HepG2 (cell line): Measurements from ENCODE around the gene PATZ1. TPM values are rescaled to one million over a fixed set of nuclear protein-coding genes. Genes with fewer than 3 reads are reported as not detected.
A peak's percentile ranks its signal among the peaks of the same experiment; 100 is the strongest.

ENCODE experiments used
- BRD4 ChIP-seq: sonication (generic); formaldehyde crosslinking; IDR thresholded peaks from 2 replicates; pipeline ENCODE4 v1.4.0; 2020; ENCODE audit warnings: missing genetic modification reagents
- CBX2 ChIP-seq, 2 experiments: fragments of 200-600 bp in 1 of 2; sonication (generic); formaldehyde crosslinking in 1 of 2; IDR thresholded peaks; 2 replicates each; pipeline versions ENCODE4 v1.7.0 to v1.8.1; 2018 to 2022; ENCODE audit warnings: low read depth in 2 of 2, low read length in 1 of 2, mild to moderate bottlenecking in 1 of 2, missing genetic modification reagents in 1 of 2
- CBX5 ChIP-seq: sonication (generic); formaldehyde crosslinking; IDR thresholded peaks from 2 replicates; pipeline ENCODE4 v1.4.0; 2020; ENCODE audit warnings: missing genetic modification reagents, borderline replicate concordance
- CC2D1A ChIP-seq: sonication (generic); formaldehyde crosslinking; IDR thresholded peaks from 2 replicates; pipeline ENCODE4 v1.8.1; 2023; ENCODE audit warnings: mild to moderate bottlenecking, missing genetic modification reagents
- ELF3 ChIP-seq: IDR thresholded peaks from 2 replicates; pipeline ENCODE4 v1.6.1; 2016; ENCODE audit warnings: missing genetic modification reagents, missing compliant biosample characterization
- HDAC6 ChIP-seq: fragments of 200-600 bp; sonication (generic); IDR thresholded peaks from 2 replicates; pipeline ENCODE4 v1.7.0; 2017; ENCODE audit warnings: mild to moderate bottlenecking, antibody characterized with exemption, low read length, low read depth
- HIVEP1 ChIP-seq: sonication (generic); formaldehyde crosslinking; IDR thresholded peaks from 2 replicates; pipeline ENCODE4 v1.4.0; 2020; ENCODE audit warnings: mild to moderate bottlenecking, missing genetic modification reagents
- JDP2 ChIP-seq: sonication (generic); formaldehyde crosslinking; IDR thresholded peaks from 2 replicates; pipeline ENCODE4 v1.8.1; 2022; ENCODE audit warnings: missing genetic modification reagents, borderline replicate concordance
- MED8 ChIP-seq: sonication (generic); formaldehyde crosslinking; IDR thresholded peaks from 2 replicates; pipeline ENCODE4 v1.8.1; 2023; ENCODE audit warnings: mild to moderate bottlenecking, missing genetic modification reagents; ENCODE audit not compliant: insufficient replicate concordance
- RBFOX2 ChIP-seq: fragments of 200-400 bp; formaldehyde crosslinking; IDR thresholded peaks from 2 replicates; pipeline ENCODE4 v1.6.1; 2017; ENCODE audit warnings: low read depth, mild to moderate bottlenecking, low read length
- RFX3 ChIP-seq: IDR thresholded peaks from 2 replicates; pipeline ENCODE4 v1.6.1; 2016; ENCODE audit warnings: missing biosample characterization, missing genetic modification reagents
- SALL2 ChIP-seq: sonication (generic); formaldehyde crosslinking; IDR thresholded peaks from 2 replicates; pipeline ENCODE4 v1.8.1; 2023; ENCODE audit warnings: mild to moderate bottlenecking, missing genetic modification reagents, inconsistent platforms
- TP53 ChIP-seq: sonication (generic); formaldehyde crosslinking; conservative IDR thresholded peaks from 2 replicates; pipeline ENCODE4 v1.4.0; 2020; ENCODE audit warnings: missing genetic modification reagents
- ZFP36 ChIP-seq: fragments of 150-350 bp; IDR thresholded peaks from 2 replicates; pipeline ENCODE4 v1.6.1; 2018; ENCODE audit warnings: borderline replicate concordance, low read length, low read depth; ENCODE audit not compliant: partially characterized antibody
- ZFP90 ChIP-seq: sonication (generic); formaldehyde crosslinking; IDR thresholded peaks from 2 replicates; pipeline ENCODE4 v1.8.0; 2022; ENCODE audit warnings: missing genetic modification reagents, mild to moderate bottlenecking, inconsistent platforms, borderline replicate concordance
- ZNF543 ChIP-seq: sonication (generic); formaldehyde crosslinking; IDR thresholded peaks from 2 replicates; pipeline ENCODE4 v1.4.0; 2020; ENCODE audit warnings: mild to moderate bottlenecking, missing genetic modification reagents
- ZNF660 ChIP-seq: sonication (generic); formaldehyde crosslinking; IDR thresholded peaks from 2 replicates; pipeline ENCODE4 v1.5.1; 2020; ENCODE audit warnings: mild to moderate bottlenecking, low read depth, missing genetic modification reagents, borderline replicate concordance
- ZNF788 ChIP-seq: sonication (generic); formaldehyde crosslinking; IDR thresholded peaks from 2 replicates; pipeline ENCODE4 v1.5.0; 2020; ENCODE audit warnings: mild to moderate bottlenecking, missing genetic modification reagents, borderline replicate concordance
- polyA plus RNA-seq, 8 experiments: library from polyadenylated mRNA; depleted of rRNA in 3 of 8; stranded (reverse) in 7 of 8; unstranded in 1 of 8; fragments of >200 nt; fragmentation: Illumina TruSeq in 4 of 8; extraction: Trizol in 4 of 8; gene quantifications; 2 replicates each; pipeline versions ENCODE4 v1.2.1 to v1.2.3, GENCODE V29; 2011 to 2016; ENCODE audit warnings: low read depth in 4 of 8, missing spikeins in 1 of 8, mixed read lengths in 1 of 8; ENCODE audit not compliant: insufficient read depth in 1 of 8
- total RNA-seq, 5 experiments: library from RNA; depleted of rRNA; stranded (reverse); fragments of >200 nt; fragmentation: Illumina TruSeq; extraction: Trizol; gene quantifications; 2 replicates each; pipeline ENCODE4 v1.2.3, GENCODE V29; 2016; ENCODE audit warnings: low read depth in 1 of 5
- TF ChIP-seq, protein P1 (sequence below): sonication (generic); formaldehyde crosslinking; IDR thresholded peaks from 2 replicates; pipeline ENCODE4 v1.8.1; 2023; ENCODE audit warnings: missing genetic modification reagents, mild to moderate bottlenecking, borderline replicate concordance
- TF ChIP-seq, protein P2 (sequence below): sonication (generic); formaldehyde crosslinking; IDR thresholded peaks from 2 replicates; pipeline ENCODE4 v1.5.0; 2020; ENCODE audit warnings: missing genetic modification reagents
- TF ChIP-seq, protein P3 (sequence below): sonication (generic); formaldehyde crosslinking; IDR thresholded peaks from 2 replicates; pipeline ENCODE4 v1.4.0; 2020; ENCODE audit warnings: mild to moderate bottlenecking, missing genetic modification reagents
- TF ChIP-seq, protein P4 (sequence below): sonication (generic); formaldehyde crosslinking; IDR thresholded peaks from 2 replicates; pipeline ENCODE4 v1.8.1; 2023; ENCODE audit warnings: mild to moderate bottlenecking, moderate library complexity, missing genetic modification reagents

Gene PATZ1
- total and polyA plus RNA-seq, 2 of the 13 experiments (the other 11 are each of a cell fraction or from before 2014, with no cell fraction given), result 24.9 to 30.5 TPM

DNA sequence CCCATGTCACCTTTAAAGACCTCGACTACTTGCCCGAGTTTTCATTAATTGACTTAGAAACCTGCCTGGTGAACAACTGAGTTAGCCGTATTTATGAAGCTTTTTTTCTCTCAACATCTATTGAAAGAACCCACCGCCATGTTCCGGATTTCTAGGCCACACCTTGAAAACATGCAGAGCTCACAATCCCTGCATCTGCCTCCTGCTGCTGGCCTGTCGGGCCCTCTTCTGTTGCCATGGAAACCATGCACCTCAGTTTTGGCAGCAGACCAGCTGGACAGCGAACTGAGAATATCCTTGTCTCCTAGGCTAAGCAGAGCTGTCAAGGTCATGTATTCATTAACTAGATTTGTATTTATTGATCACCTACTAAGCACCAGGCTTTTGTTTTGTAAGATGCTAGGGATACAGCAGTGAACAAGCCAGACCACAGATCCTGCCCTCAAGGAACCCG lies 4.3 kb upstream of the PATZ1 start (continued):
- TF ChIP-seq, protein P1, sequence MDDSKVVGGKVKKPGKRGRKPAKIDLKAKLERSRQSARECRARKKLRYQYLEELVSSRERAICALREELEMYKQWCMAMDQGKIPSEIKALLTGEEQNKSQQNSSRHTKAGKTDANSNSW (CRISPR knock-in tag), result no peak
- TF ChIP-seq BRD4 (CRISPR knock-in tag) (no peak), MED8 (CRISPR knock-in tag) (no peak), ZFP90 (CRISPR knock-in tag) (no peak), SALL2 (CRISPR knock-in tag) (no peak), CBX2 (IDR thresholded peaks at IDR 0.05; ENCODE audit: low read depth, low read length) (no peak), CBX2 (CRISPR knock-in tag; IDR thresholded peaks at IDR 0.05; ENCODE audit: low read depth) (no peak), HDAC6 (no peak), ZNF660 (CRISPR knock-in tag) (no peak), ZFP36 (no peak), ELF3 (CRISPR knock-in tag) (peak; percentile 39; the same call in 1 of the 2 replicates), RBFOX2 (no peak), ZNF543 (CRISPR knock-in tag) (no peak), CBX5 (0 out of 2 replicates have a peak, but pooled peaks have one; percentile 22), JDP2 (CRISPR knock-in tag) (no peak), RFX3 (CRISPR knock-in tag) (peak; percentile 94), ZNF788 (CRISPR knock-in tag) (peak; percentile 13; the same call in 1 of the 2 replicates), HIVEP1 (no peak), TP53 (CRISPR knock-in tag) (no peak), CC2D1A (no peak)
- TF ChIP-seq, protein P2, sequence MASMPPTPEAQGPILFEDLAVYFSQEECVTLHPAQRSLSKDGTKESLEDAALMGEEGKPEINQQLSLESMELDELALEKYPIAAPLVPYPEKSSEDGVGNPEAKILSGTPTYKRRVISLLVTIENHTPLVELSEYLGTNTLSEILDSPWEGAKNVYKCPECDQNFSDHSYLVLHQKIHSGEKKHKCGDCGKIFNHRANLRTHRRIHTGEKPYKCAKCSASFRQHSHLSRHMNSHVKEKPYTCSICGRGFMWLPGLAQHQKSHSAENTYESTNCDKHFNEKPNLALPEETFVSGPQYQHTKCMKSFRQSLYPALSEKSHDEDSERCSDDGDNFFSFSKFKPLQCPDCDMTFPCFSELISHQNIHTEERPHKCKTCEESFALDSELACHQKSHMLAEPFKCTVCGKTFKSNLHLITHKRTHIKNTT, result no peak
- TF ChIP-seq, protein P3, sequence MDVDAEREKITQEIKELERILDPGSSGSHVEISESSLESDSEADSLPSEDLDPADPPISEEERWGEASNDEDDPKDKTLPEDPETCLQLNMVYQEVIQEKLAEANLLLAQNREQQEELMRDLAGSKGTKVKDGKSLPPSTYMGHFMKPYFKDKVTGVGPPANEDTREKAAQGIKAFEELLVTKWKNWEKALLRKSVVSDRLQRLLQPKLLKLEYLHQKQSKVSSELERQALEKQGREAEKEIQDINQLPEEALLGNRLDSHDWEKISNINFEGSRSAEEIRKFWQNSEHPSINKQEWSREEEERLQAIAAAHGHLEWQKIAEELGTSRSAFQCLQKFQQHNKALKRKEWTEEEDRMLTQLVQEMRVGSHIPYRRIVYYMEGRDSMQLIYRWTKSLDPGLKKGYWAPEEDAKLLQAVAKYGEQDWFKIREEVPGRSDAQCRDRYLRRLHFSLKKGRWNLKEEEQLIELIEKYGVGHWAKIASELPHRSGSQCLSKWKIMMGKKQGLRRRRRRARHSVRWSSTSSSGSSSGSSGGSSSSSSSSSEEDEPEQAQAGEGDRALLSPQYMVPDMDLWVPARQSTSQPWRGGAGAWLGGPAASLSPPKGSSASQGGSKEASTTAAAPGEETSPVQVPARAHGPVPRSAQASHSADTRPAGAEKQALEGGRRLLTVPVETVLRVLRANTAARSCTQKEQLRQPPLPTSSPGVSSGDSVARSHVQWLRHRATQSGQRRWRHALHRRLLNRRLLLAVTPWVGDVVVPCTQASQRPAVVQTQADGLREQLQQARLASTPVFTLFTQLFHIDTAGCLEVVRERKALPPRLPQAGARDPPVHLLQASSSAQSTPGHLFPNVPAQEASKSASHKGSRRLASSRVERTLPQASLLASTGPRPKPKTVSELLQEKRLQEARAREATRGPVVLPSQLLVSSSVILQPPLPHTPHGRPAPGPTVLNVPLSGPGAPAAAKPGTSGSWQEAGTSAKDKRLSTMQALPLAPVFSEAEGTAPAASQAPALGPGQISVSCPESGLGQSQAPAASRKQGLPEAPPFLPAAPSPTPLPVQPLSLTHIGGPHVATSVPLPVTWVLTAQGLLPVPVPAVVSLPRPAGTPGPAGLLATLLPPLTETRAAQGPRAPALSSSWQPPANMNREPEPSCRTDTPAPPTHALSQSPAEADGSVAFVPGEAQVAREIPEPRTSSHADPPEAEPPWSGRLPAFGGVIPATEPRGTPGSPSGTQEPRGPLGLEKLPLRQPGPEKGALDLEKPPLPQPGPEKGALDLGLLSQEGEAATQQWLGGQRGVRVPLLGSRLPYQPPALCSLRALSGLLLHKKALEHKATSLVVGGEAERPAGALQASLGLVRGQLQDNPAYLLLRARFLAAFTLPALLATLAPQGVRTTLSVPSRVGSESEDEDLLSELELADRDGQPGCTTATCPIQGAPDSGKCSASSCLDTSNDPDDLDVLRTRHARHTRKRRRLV, result no peak
- TF ChIP-seq, protein P4, sequence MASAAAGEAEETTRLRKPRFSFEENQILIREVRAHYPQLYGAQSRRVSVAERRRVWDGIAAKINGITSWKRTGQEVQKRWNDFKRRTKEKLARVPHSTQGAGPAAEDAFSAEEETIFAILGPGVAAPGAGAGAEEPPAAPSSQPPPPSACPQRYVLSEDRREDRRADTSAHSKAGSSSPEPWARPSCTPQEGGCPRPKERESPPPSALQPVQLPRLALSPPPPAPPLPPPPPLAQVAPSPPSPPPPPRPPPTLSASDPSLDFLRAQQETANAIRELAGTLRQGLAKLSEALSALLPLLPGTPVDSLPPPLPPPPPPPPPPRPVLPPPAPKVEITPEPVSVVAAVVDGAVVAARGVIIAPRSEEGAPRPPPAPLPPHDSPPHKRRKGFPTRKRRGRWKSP (CRISPR knock-in tag), result no peak
